ENCODE results near the gene SNRK.

The SNRK gene

DNA sequence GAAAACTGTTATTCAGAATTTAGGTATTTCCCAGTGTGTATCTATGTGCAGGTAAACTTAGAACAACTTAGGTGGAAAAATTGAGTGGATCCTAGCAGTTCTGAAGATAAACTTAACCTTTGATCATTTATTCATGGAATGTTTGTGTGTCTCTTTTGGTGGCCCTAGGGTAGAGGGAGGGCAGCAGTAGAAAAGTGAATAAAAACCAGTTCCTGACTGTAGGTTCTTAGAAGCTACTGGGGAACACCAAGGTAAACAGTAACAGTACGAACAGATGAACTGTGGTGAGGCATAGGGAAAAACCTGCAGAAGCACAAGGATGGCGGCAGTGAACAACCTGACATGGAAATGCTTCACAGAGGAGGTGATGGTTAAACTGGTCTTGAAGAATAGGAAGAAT, 2.5 kb downstream of the SNRK start:
- TF ChIP-seq CTCF (IDR thresholded peaks at IDR 0.05; ENCODE audit: borderline replicate concordance, control extremely low read depth, extremely low read depth, insufficient read depth, missing control alignments), result no peak
- in situ Hi-C loops (cut with MboI; ENCODE audit: low sequenced_read_pairs, unreplicated experiment), result no loop called here
- DNase-seq (ENCODE audit: low spot score), result no peak

GRCh38 chr3:43289401-43289800, 3.1 kb downstream of the SNRK start:
- TF ChIP-seq CTCF (IDR thresholded peaks at IDR 0.05; ENCODE audit: borderline replicate concordance, control extremely low read depth, extremely low read depth, insufficient read depth, missing control alignments), result no peak
- no peak for DNase-seq (ENCODE audit: low spot score)
- in situ Hi-C loops (cut with MboI; ENCODE audit: low sequenced_read_pairs, unreplicated experiment), result no loop called here

DNA sequence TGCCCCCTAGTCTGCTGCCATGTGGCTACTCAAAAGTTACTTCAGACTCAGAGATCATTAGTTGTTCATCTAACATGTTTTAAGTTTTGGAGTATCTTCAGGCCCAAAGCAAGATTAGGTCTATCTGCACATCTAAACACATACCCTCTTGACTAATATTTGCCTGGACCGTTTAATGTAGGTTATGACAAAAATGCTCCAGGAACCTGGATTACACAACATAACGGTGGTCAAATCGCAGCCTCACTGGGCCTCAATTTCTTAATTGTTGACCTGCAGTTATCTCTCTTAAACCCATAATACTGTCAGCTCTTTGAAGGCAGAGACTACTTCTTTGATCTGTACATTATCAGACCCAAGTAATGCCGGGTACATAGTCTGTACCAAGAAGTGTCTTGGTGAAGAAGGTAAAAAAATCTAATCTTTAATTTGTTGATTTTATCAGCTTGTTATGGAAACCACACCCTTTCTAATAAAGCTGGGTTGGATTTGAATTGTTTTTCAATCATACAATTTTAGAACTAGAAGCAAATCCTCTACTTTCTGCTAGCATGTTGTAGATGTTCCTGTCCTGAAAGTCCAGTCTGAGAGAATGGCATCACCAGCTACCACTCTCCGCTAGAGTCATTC, 3.6 kb downstream of the SNRK start:
- no peak for DNase-seq (ENCODE audit: low spot score)
- no peak for TF ChIP-seq CTCF (IDR thresholded peaks at IDR 0.05; ENCODE audit: borderline replicate concordance, control extremely low read depth, extremely low read depth, insufficient read depth, missing control alignments)
- in situ Hi-C loops (cut with MboI; ENCODE audit: low sequenced_read_pairs, unreplicated experiment), result no loop called here

DNA sequence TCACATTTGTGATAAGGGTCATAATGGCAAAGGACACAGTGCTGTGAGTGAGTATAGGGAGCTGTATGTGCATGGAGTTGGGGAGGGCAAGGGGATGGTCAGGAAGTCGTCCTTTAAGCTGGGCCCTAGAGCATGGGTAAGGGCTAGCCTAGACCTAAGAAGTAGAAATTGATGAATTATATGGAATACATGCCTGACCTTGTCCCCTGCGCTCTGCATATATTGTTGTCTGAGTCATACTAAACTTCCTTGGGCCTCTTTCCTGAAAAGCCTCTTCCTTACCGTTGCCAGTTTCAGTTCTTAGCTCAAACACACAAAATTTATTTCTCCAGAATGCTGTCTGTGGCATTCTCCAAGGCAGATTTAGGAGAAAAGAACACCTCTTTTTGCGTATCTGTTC, 4.6 kb downstream of the SNRK start:
- in situ Hi-C loops (cut with MboI; ENCODE audit: low sequenced_read_pairs, unreplicated experiment), result no loop called here
- no peak for DNase-seq (ENCODE audit: low spot score)
- no peak for TF ChIP-seq CTCF (IDR thresholded peaks at IDR 0.05; ENCODE audit: borderline replicate concordance, control extremely low read depth, extremely low read depth, insufficient read depth, missing control alignments)

- no peak for TF ChIP-seq CTCF (IDR thresholded peaks at IDR 0.05; ENCODE audit: borderline replicate concordance, control extremely low read depth, extremely low read depth, insufficient read depth, missing control alignments)
- in situ Hi-C loops (cut with MboI; ENCODE audit: low sequenced_read_pairs, unreplicated experiment), result no loop called here
- DNase-seq (ENCODE audit: low spot score), result no peak
These were observed 5.2 kb downstream of the SNRK start for GRCh38 chr3:43291546-43291945.

DNA sequence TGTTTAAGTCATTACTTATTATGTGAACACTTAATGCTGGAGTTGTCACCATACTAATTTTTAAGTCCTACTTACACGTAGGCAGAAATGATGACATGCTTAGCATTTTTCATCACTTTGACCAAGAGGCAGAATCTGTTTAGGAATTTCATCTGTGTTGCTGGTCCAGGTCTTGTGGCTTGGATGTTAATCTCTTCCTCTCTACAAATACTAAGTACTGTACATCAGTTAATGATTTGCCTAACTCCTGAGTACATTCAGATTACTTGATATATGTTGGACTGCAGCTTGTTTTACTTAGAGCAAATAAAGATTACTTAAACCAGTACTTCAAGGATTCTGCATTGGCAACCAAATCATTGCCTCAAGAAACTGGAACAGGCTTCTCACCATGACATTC, 8.6 kb downstream of the SNRK start:
- in situ Hi-C loops (cut with MboI; ENCODE audit: low sequenced_read_pairs, unreplicated experiment), result no loop called here
- no peak for DNase-seq (ENCODE audit: low spot score)
- no peak for TF ChIP-seq CTCF (IDR thresholded peaks at IDR 0.05; ENCODE audit: borderline replicate concordance, control extremely low read depth, extremely low read depth, insufficient read depth, missing control alignments)
